GM23338 (cell line): ENCODE results near the gene GALNT13. TPM values are rescaled to one million over a fixed set of nuclear protein-coding genes. Genes with fewer than 3 reads are reported as not detected.

ENCODE experiments used
- ATAC-seq: fragments of 200-7000 bp; cut with Tn5 transposase; 3 replicates; pipeline ENCODE4 v1.9.1; 2020
- DNase-seq: peaks from one replicate; pipeline ENCODE4 v3.0.0-alpha.2; 2015; ENCODE audit warnings: low spot score
- H2AFZ ChIP-seq: fragments of 200-600 bp; sonication (generic); 2 replicates; pipeline ENCODE4 v1.8.0; 2016; ENCODE audit warnings: antibody characterized with exemption, mild to moderate bottlenecking, moderate library complexity
- H3F3A ChIP-seq: fragments of 200-600 bp; sonication (generic); replicated peaks from 2 replicates; pipeline ENCODE4 v1.8.0; 2017; ENCODE audit warnings: antibody characterized with exemption, mixed run types, low read depth
- H3K27ac ChIP-seq: fragments of 200-600 bp; sonication (generic); 2 replicates; pipeline ENCODE4 v1.6.1; 2016; ENCODE audit warnings: low read depth
- H3K27me3 ChIP-seq: fragments of 200-600 bp; sonication (generic); 2 replicates; pipeline ENCODE4 v1.8.0; 2016; ENCODE audit warnings: mild to moderate bottlenecking, mixed run types, moderate library complexity; ENCODE audit not compliant: insufficient read depth
- H3K36me3 ChIP-seq: fragments of 200-600 bp; sonication (generic); 2 replicates; pipeline ENCODE4 v1.8.0; 2016; ENCODE audit warnings: mild to moderate bottlenecking; ENCODE audit not compliant: insufficient read depth
- H3K4me1 ChIP-seq: fragments of 200-600 bp; sonication (generic); 2 replicates; pipeline ENCODE4 v1.8.0; 2016; ENCODE audit warnings: mild to moderate bottlenecking, moderate library complexity; ENCODE audit not compliant: insufficient read depth
- H3K4me2 ChIP-seq: fragments of 200-600 bp; sonication (generic); 2 replicates; pipeline ENCODE4 v1.7.1; 2017; ENCODE audit warnings: mixed run types
- H3K4me3 ChIP-seq: fragments of 200-600 bp; sonication (generic); 2 replicates; pipeline ENCODE4 v1.6.1; 2016; ENCODE audit warnings: mixed run types
- H3K79me2 ChIP-seq: fragments of 200-600 bp; sonication (generic); replicated peaks from 2 replicates; pipeline ENCODE4 v1.8.0; 2017; ENCODE audit warnings: mild to moderate bottlenecking; ENCODE audit not compliant: insufficient read depth
- H3K9me2 ChIP-seq: fragments of 200-600 bp; sonication (generic); 2 replicates; pipeline ENCODE4 v1.8.0; 2017; ENCODE audit not compliant: insufficient read depth
- H4K20me1 ChIP-seq: fragments of 200-600 bp; sonication (generic); replicated peaks from 2 replicates; pipeline ENCODE4 v1.8.0; 2017; ENCODE audit warnings: mild to moderate bottlenecking; ENCODE audit not compliant: insufficient read depth
- H3K27ac Mint-ChIP-seq: 2 replicates; pipeline ENCODE4 v1.8.0; 2020; ENCODE audit warnings: inconsistent platforms, mild to moderate bottlenecking, moderate library complexity, mixed read lengths
- H3K27me3 Mint-ChIP-seq: 3 replicates; pipeline ENCODE4 v1.8.0; 2022; ENCODE audit warnings: low read depth, mild to moderate bottlenecking, moderate library complexity, mixed read lengths, inconsistent platforms; ENCODE audit not compliant: insufficient read depth, poor library complexity
- H3K36me3 Mint-ChIP-seq: 3 replicates; pipeline ENCODE4 v1.8.0; 2021; ENCODE audit warnings: low read depth, mild to moderate bottlenecking, inconsistent platforms, moderate library complexity, mixed read lengths
- H3K4me1 Mint-ChIP-seq: 3 replicates; pipeline ENCODE4 v1.8.0; 2020; ENCODE audit warnings: mild to moderate bottlenecking, inconsistent platforms, mixed read lengths
- H3K4me3 Mint-ChIP-seq: 3 replicates; pipeline ENCODE4 v1.8.0; 2021; ENCODE audit warnings: moderate library complexity, mild to moderate bottlenecking, inconsistent platforms, mixed read lengths
- H3K9me3 Mint-ChIP-seq: 3 replicates; pipeline ENCODE4 v1.8.0; 2020; ENCODE audit warnings: moderate library complexity, mild to moderate bottlenecking, inconsistent platforms, mixed read lengths
- CREB1 ChIP-seq: fragments of 250-450 bp; sonication (Bioruptor Pico); IDR thresholded peaks from 2 replicates; pipeline ENCODE4 v1.5.0; 2020; ENCODE audit warnings: low read depth, mild to moderate bottlenecking, moderate library complexity
- EZH2 ChIP-seq: fragments of 200-600 bp; sonication (generic); IDR thresholded peaks from one replicate; pipeline ENCODE4 v1.8.0; 2017; ENCODE audit warnings: antibody characterized with exemption, mild to moderate bottlenecking, low read depth; ENCODE audit not compliant: unreplicated experiment
- EZH2phosphoT487 ChIP-seq: fragments of 200-600 bp; sonication (generic); IDR thresholded peaks from one replicate; pipeline ENCODE4 v1.8.1; 2018; ENCODE audit warnings: antibody characterized with exemption; ENCODE audit not compliant: unreplicated experiment
- POLR2AphosphoS5 ChIP-seq: IDR thresholded peaks from 2 replicates; pipeline ENCODE4 v1.6.1; 2016; ENCODE audit warnings: antibody characterized with exemption, low read depth
- STAT1 ChIP-seq: IDR thresholded peaks from one replicate; pipeline ENCODE4 v1.6.1; 2016; ENCODE audit warnings: antibody characterized with exemption; ENCODE audit not compliant: unreplicated experiment
- ZNF114 ChIP-seq: fragments of 250-450 bp; sonication (Bioruptor Pico); IDR thresholded peaks from 2 replicates; pipeline ENCODE4 v1.5.0; 2020; ENCODE audit warnings: mild to moderate bottlenecking, moderate library complexity
- ZNF331 ChIP-seq: fragments of 250-450 bp; sonication (Bioruptor Pico); IDR thresholded peaks from 2 replicates; pipeline ENCODE4 v1.5.0; 2020; ENCODE audit warnings: low read depth, mild to moderate bottlenecking, moderate library complexity
- polyA plus RNA-seq: library from polyadenylated mRNA; unstranded; fragments of >200 nt; fragmentation: Nextera tagmentation; extraction: Ambion mirVana; gene quantifications from 2 replicates; pipeline ENCODE4 v1.2.1, GENCODE V29; 2016
- total RNA-seq: library from RNA; depleted of rRNA; stranded (reverse); fragments of >200 nt; shearing (Covaris generic); gene quantifications from 2 replicates; pipeline ENCODE4 v1.2.3, GENCODE V29; 2014
- TF ChIP-seq, protein P1 (sequence below): IDR thresholded peaks from one replicate; pipeline ENCODE4 v1.6.1; 2018; ENCODE audit warnings: antibody characterized with exemption; ENCODE audit not compliant: unreplicated experiment

Gene GALNT13
- total and polyA plus RNA-seq, 2 experiments from 2014 or later, result 3.5 to 5.2 TPM

DNA sequence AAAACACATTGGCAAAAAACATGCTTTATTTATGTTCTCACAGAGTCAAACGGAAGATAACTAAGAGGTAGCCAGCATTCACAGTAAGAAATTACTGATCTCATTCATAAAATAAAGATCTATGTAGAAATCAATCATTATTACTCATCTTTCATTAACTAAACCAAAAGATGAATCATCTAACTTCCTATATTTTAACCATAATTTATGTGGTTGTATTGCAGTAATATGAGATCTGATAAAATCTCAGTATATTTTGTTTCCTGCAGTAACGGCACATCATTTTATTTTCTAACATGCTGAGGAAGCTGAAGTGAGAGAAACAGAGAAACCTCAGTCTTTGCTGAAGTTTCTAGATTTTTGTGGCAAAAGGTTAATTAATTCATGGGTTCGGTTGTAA is 375.8 kb downstream of the GALNT13 start:
- no peak overlapping the region for H3K27ac ChIP-seq
- no peak for TF ChIP-seq ZNF331
- no peak for TF ChIP-seq EZH2
- TF ChIP-seq EZH2phosphoT487, result no peak
- TF ChIP-seq, protein P1, sequence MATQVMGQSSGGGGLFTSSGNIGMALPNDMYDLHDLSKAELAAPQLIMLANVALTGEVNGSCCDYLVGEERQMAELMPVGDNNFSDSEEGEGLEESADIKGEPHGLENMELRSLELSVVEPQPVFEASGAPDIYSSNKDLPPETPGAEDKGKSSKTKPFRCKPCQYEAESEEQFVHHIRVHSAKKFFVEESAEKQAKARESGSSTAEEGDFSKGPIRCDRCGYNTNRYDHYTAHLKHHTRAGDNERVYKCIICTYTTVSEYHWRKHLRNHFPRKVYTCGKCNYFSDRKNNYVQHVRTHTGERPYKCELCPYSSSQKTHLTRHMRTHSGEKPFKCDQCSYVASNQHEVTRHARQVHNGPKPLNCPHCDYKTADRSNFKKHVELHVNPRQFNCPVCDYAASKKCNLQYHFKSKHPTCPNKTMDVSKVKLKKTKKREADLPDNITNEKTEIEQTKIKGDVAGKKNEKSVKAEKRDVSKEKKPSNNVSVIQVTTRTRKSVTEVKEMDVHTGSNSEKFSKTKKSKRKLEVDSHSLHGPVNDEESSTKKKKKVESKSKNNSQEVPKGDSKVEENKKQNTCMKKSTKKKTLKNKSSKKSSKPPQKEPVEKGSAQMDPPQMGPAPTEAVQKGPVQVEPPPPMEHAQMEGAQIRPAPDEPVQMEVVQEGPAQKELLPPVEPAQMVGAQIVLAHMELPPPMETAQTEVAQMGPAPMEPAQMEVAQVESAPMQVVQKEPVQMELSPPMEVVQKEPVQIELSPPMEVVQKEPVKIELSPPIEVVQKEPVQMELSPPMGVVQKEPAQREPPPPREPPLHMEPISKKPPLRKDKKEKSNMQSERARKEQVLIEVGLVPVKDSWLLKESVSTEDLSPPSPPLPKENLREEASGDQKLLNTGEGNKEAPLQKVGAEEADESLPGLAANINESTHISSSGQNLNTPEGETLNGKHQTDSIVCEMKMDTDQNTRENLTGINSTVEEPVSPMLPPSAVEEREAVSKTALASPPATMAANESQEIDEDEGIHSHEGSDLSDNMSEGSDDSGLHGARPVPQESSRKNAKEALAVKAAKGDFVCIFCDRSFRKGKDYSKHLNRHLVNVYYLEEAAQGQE, result no peak
- no peak for TF ChIP-seq CREB1 (CRISPR knock-in tag)
- TF ChIP-seq STAT1, result no peak
- no peaks in the 10 kb centered on the region for H3K36me3 ChIP-seq
- H3F3A ChIP-seq, result no peaks in the 10 kb centered on the region
- no peak overlapping the region for H3K4me3 ChIP-seq
- H4K20me1 ChIP-seq, result no peaks in the 10 kb centered on the region
- Mint-ChIP-seq H3K4me1 (no peaks in the 10 kb centered on the region), H3K27ac (no peak overlapping the region), H3K4me3 (no peak overlapping the region), H3K27me3 (no peaks in the 10 kb centered on the region), H3K9me3 (no peaks in the 10 kb centered on the region), H3K36me3 (no peaks in the 10 kb centered on the region)
- no peaks in the 10 kb centered on the region for H3K27me3 ChIP-seq
- no peaks in the 10 kb centered on the region for H3K79me2 ChIP-seq
- ATAC-seq, result no peak
- no peak for DNase-seq
- no peaks in the 10 kb centered on the region for H3K9me2 ChIP-seq
- H3K4me1 ChIP-seq, result no peaks in the 10 kb centered on the region
- no peak overlapping the region for H3K4me2 ChIP-seq
- no peak overlapping the region for H2AFZ ChIP-seq

DNA sequence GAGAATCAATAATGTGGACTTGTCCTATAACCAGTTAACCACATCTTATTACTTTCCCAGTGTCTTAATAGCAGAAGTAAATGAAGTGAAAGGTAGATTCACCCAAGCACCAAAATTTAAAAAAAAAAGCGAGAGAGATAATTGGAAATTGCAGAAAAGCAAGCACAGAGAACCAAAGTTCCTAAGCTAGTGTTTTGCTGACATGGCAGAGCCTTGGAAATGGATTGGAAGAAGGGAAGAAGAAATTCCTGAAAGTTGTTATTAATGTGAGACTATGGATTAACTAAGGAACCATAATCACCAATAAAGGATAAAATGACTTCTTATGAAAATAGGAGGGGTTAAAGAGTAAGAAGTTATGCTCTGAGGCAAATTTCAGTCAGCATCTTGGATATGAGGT is 384.4 kb downstream of the GALNT13 start:
- TF ChIP-seq EZH2phosphoT487, result no peak
- TF ChIP-seq ZNF114, result no peak
- TF ChIP-seq ZNF331, result no peak
- TF ChIP-seq POLR2AphosphoS5, result no peak
- Histone ChIP-seq H3K27me3 (no peaks in the 10 kb centered on the region), H3K36me3 (no peaks in the 10 kb centered on the region), H3K4me2 (no peak overlapping the region), H3K79me2 (no peaks in the 10 kb centered on the region), H4K20me1 (no peaks in the 10 kb centered on the region), H3K27ac (no peak overlapping the region), H3K9me2 (no peaks in the 10 kb centered on the region), H3K4me3 (no peak overlapping the region), H3F3A (no peaks in the 10 kb centered on the region), H3K4me1 (no peaks in the 10 kb centered on the region), H2AFZ (no peak overlapping the region)
- DNase-seq, result no peak
- no peaks in the 10 kb centered on the region for H3K9me3 Mint-ChIP-seq
- ATAC-seq, result no peak
- H3K27ac Mint-ChIP-seq, result no peak overlapping the region
- no peaks in the 10 kb centered on the region for H3K36me3 Mint-ChIP-seq
- no peaks in the 10 kb centered on the region for H3K4me1 Mint-ChIP-seq
- H3K4me3 Mint-ChIP-seq, result no peak overlapping the region
- peaks cover 1% of the 10 kb centered on the region for H3K27me3 Mint-ChIP-seq

- H4K20me1 ChIP-seq, result no peaks in the 10 kb centered on the region
- no peaks in the 10 kb centered on the region for H3K79me2 ChIP-seq
- DNase-seq (no peak), ATAC-seq (no peak)
- H2AFZ ChIP-seq, result no peak overlapping the region
- no peak overlapping the region for H3K4me3 Mint-ChIP-seq
- H3K4me3 ChIP-seq, result no peak overlapping the region
- H3K4me1 Mint-ChIP-seq, result no peaks in the 10 kb centered on the region
- no peaks in the 10 kb centered on the region for H3K9me3 Mint-ChIP-seq
- H3F3A ChIP-seq, result no peaks in the 10 kb centered on the region
- no peaks in the 10 kb centered on the region for H3K36me3 ChIP-seq
- no peak overlapping the region for H3K27ac ChIP-seq
- no peak overlapping the region for H3K27ac Mint-ChIP-seq
- peaks cover 1% of the 10 kb centered on the region for H3K27me3 Mint-ChIP-seq
- no peaks in the 10 kb centered on the region for H3K4me1 ChIP-seq
- no peaks in the 10 kb centered on the region for H3K27me3 ChIP-seq
- no peaks in the 10 kb centered on the region for H3K36me3 Mint-ChIP-seq
- H3K9me2 ChIP-seq, result no peaks in the 10 kb centered on the region
- no peak overlapping the region for H3K4me2 ChIP-seq
- TF ChIP-seq CREB1 (CRISPR knock-in tag), result no peak
- no peak for TF ChIP-seq STAT1
- TF ChIP-seq, protein P1, result no peak
Measured at GRCh38 chr2:154259030-154259429, 387.3 kb downstream of the GALNT13 start.
